ENCODE data around the gene KCNQ1.

KCNQ1 gene

DNA sequence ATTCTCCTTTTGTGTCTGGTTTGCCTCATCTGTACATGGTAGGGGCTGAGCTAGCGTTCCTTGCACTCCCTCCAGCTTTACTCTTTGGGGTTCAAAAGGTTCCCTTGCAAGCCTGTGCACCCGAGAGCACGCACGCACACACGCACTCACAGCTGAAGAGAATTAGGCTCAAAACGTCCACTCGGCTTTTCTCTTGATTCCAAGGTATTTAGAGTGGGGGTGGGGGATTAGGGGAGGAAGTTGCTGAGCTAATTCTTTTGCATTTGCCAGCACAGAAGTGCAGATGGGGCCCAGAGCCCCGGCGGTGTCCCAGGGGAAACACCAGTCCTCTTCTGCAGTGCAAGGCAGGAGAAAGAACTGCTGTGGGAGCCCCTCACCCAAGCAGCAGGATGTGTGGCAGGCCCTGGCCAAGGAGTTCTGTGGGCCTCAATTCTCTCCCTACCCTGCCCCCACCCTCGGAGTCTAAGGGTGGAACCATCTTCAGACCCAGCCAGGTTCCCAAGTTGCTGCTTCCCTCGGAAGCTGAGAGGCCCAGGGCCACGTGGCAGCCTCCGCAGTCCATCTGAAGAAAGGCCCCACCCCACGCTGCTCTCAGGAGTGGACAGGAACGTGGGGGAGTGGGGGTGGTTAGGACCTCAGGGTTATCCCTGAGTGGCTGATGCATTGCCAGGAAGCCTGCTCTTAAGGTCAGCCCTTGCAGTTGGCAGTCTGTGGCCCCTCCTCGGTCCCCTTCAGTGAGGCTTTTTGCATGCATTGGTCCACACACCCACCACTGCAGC, 258.7 kb downstream of the KCNQ1 start:
- Histone ChIP-seq H3K9ac (ENCODE audit: low read length) (no peak overlapping the region; the same call in 1 of the 2 replicates), H3K9me3 (ENCODE audit: low read length) (no peaks in the 10 kb centered on the region), H3K36me3 (ENCODE audit: insufficient read depth, low read length) (no peaks in the 10 kb centered on the region; the same call in 1 of the 2 replicates), H3K79me2 (ENCODE audit: insufficient read depth, low read length) (peaks cover 7% of the 10 kb centered on the region), H3K4me3 (ENCODE audit: low read depth, low read length, poor library complexity, severe bottlenecking) (no peak overlapping the region), H4K20me1 (ENCODE audit: insufficient read depth, low read length) (no peaks in the 10 kb centered on the region), H3K4me2 (ENCODE audit: low read length) (peak overlapping the region; percentile 29; the same call in 1 of the 2 replicates), H3K27me3 (ENCODE audit: insufficient read depth, low read length) (no peaks in the 10 kb centered on the region), H3F3A (ENCODE audit: insufficient read depth, low read length) (no peaks in the 10 kb centered on the region), H3K9me2 (ENCODE audit: low read depth, low read length) (no peaks in the 10 kb centered on the region), H3K27ac (ENCODE audit: low read depth, low read length, poor library complexity, severe bottlenecking) (peak overlapping the region; percentile 42), H2AFZ (ENCODE audit: low read length) (no peak overlapping the region), H3K4me1 (ENCODE audit: insufficient read depth, low read length, severe bottlenecking) (peaks cover 38% of the 10 kb centered on the region)
- no peak for TF ChIP-seq CTCF (IDR thresholded peaks at IDR 0.05; ENCODE audit: low read length)
- no peak for TF ChIP-seq EZH2 (IDR thresholded peaks at IDR 0.05; ENCODE audit: borderline replicate concordance, low read length)

- no peaks in the 10 kb centered on the region for H3F3A ChIP-seq (ENCODE audit: insufficient read depth, low read length)
- H3K79me2 ChIP-seq (ENCODE audit: insufficient read depth, low read length): no peaks in the 10 kb centered on the region
- H3K9me3 ChIP-seq (ENCODE audit: low read length): no peaks in the 10 kb centered on the region
- H3K27me3 ChIP-seq (ENCODE audit: insufficient read depth, low read length): no peaks in the 10 kb centered on the region
- TF ChIP-seq CTCF (IDR thresholded peaks at IDR 0.05; ENCODE audit: low read length) (no peak), EZH2 (IDR thresholded peaks at IDR 0.05; ENCODE audit: borderline replicate concordance, low read length) (no peak)
- H3K9me2 ChIP-seq (ENCODE audit: low read depth, low read length): no peaks in the 10 kb centered on the region
- no peak overlapping the region for H2AFZ ChIP-seq (ENCODE audit: low read length)
- peaks cover 36% of the 10 kb centered on the region for H3K4me1 ChIP-seq (ENCODE audit: insufficient read depth, low read length, severe bottlenecking)
- no peak overlapping the region for H3K27ac ChIP-seq (ENCODE audit: low read depth, low read length, poor library complexity, severe bottlenecking)
- H3K9ac ChIP-seq (ENCODE audit: low read length): no peak overlapping the region
- H4K20me1 ChIP-seq (ENCODE audit: insufficient read depth, low read length): no peaks in the 10 kb centered on the region
- H3K4me3 ChIP-seq (ENCODE audit: low read depth, low read length, poor library complexity, severe bottlenecking): no peak overlapping the region
- H3K4me2 ChIP-seq (ENCODE audit: low read length): no peak overlapping the region
- no peaks in the 10 kb centered on the region; the same call in 1 of the 2 replicates for H3K36me3 ChIP-seq (ENCODE audit: insufficient read depth, low read length)
Observed at GRCh38 chr11:2704356-2704755, 259.5 kb downstream of the KCNQ1 start.

DNA sequence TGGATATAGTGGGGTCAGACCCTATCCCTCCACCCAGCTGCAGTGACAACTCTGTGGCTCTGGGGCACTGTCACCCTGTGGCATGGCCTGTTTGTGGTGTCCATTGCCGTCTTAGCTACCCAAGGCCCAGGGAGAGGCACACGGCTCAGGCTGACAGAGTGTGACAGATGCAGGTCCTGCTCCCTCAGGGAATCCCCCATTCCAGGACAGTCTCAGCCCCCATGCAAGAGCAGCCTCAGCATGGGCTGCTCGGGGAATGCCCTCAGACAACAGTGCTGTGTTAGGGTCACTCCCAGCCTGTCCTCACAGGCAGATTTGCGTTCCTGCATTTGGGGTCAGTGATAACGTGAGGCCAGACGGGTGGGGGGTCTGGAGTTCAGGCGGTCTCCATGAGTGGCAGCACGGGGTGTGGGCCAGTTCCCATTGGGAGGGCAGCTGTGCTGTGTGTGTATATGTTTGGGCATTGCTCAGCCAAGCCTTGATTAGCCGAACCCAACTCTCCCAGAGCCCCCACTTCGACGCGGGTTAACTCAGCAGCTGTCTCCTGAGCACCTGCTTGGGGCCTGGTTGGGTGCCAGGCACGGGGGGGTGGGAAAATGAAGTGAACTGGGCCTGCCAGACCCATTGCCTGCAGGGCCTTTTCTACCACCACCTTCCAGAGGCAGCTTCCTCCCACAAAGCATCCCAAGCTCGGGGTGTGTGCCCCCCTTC, 260.2 kb downstream of the KCNQ1 start:
- Histone ChIP-seq H3K9me3 (ENCODE audit: low read length) (no peaks in the 10 kb centered on the region), H3K9me2 (ENCODE audit: low read depth, low read length) (no peaks in the 10 kb centered on the region), H3K4me2 (ENCODE audit: low read length) (no peak overlapping the region), H2AFZ (ENCODE audit: low read length) (no peak overlapping the region), H3K27me3 (ENCODE audit: insufficient read depth, low read length) (no peaks in the 10 kb centered on the region), H4K20me1 (ENCODE audit: insufficient read depth, low read length) (no peaks in the 10 kb centered on the region), H3K36me3 (ENCODE audit: insufficient read depth, low read length) (no peaks in the 10 kb centered on the region; the same call in 1 of the 2 replicates), H3K79me2 (ENCODE audit: insufficient read depth, low read length) (no peaks in the 10 kb centered on the region), H3K9ac (ENCODE audit: low read length) (no peak overlapping the region), H3K27ac (ENCODE audit: low read depth, low read length, poor library complexity, severe bottlenecking) (no peak overlapping the region), H3F3A (ENCODE audit: insufficient read depth, low read length) (no peaks in the 10 kb centered on the region), H3K4me1 (ENCODE audit: insufficient read depth, low read length, severe bottlenecking) (peaks cover 36% of the 10 kb centered on the region), H3K4me3 (ENCODE audit: low read depth, low read length, poor library complexity, severe bottlenecking) (no peak overlapping the region)
- TF ChIP-seq CTCF (IDR thresholded peaks at IDR 0.05; ENCODE audit: low read length): no peak
- no peak for TF ChIP-seq EZH2 (IDR thresholded peaks at IDR 0.05; ENCODE audit: borderline replicate concordance, low read length)
